ENCODE data around the gene EFEMP1. TPM values are rescaled to one million over a fixed set of nuclear protein-coding genes. Genes with fewer than 3 reads are reported as not detected.

The EFEMP1 gene
- total and polyA plus RNA-seq, 11 donors, result 11.3 to 201 (median 34.4) TPM

- Histone ChIP-seq H3K9me3 (no peaks in the 10 kb centered on the region), H3K4me1 (peaks cover 0 to 3% (median 0%) of the 10 kb centered on the region in 12 donors), H3K27me3 (peaks cover 0 to 4% (median 0%) of the 10 kb centered on the region in 9 donors), H3K4me3 (no peak overlapping the region), H3K36me3 (peaks cover 0 to 11% (median 0%) of the 10 kb centered on the region in 9 donors), H3K27ac (no peak overlapping the region)
- no peak for ATAC-seq
- intact Hi-C loops (cut with DNase I), result no loop called here
- TF ChIP-seq CTCF (IDR thresholded peaks at IDR 0.05) (no peak), POLR2A (IDR thresholded peaks at IDR 0.05) (no peak)
- DNase-seq, result no peak
- WGBS, 4 donors, result 83 to 88% (median 88%) methylated on average over 3 of the region's 3 CpGs
Observed at GRCh38 chr2:55912926-55913325, 10.7 kb downstream of the EFEMP1 start.

- Histone ChIP-seq H3K4me1 (peaks cover 0 to 3% (median 0%) of the 10 kb centered on the region in 12 donors), H3K36me3 (peaks cover 0 to 5% (median 0%) of the 10 kb centered on the region in 9 donors), H3K27me3 (peaks cover 0 to 4% (median 0%) of the 10 kb centered on the region in 9 donors), H3K27ac (no peak overlapping the region), H3K9me3 (peaks cover 0 to 3% (median 0%) of the 10 kb centered on the region in 12 donors), H3K4me3 (no peak overlapping the region)
- ATAC-seq, result no peak
- TF ChIP-seq POLR2A (IDR thresholded peaks at IDR 0.05) (no peak), CTCF (IDR thresholded peaks at IDR 0.05) (no peak)
- DNase-seq, result no peak
- intact Hi-C loops (cut with DNase I), result no loop called here
- WGBS, 4 donors, result 92 to 97% (median 93%) methylated on average over 2 of the region's 2 CpGs
Observed at GRCh38 chr2:55910077-55910476, 13.5 kb downstream of the EFEMP1 start.

- Histone ChIP-seq H3K27ac (no peak overlapping the region), H3K4me3 (no peak overlapping the region), H3K4me1 (peaks cover 0 to 3% (median 0%) of the 10 kb centered on the region in 12 donors), H3K9me3 (peaks cover 0 to 19% (median 3%) of the 10 kb centered on the region in 12 donors), H3K36me3 (peaks cover 0 to 5% (median 0%) of the 10 kb centered on the region in 9 donors), H3K27me3 (peaks cover 0 to 4% (median 0%) of the 10 kb centered on the region in 9 donors)
- intact Hi-C loops (cut with DNase I), result no loop called here
- DNase-seq (no peak), ATAC-seq (no peak)
- 35 to 51% (median 47%) methylated on average over 3 of the region's 3 CpGs for WGBS, 4 donors
- TF ChIP-seq POLR2A (IDR thresholded peaks at IDR 0.05) (no peak), CTCF (IDR thresholded peaks at IDR 0.05) (no peak)
Observed at GRCh38 chr2:55907686-55908085, 15.9 kb downstream of the EFEMP1 start.

GRCh38 chr2:55906993-55907392, 16.6 kb downstream of the EFEMP1 start:
- no peak for TF ChIP-seq CTCF (IDR thresholded peaks at IDR 0.05)
- no peak for TF ChIP-seq POLR2A (IDR thresholded peaks at IDR 0.05)
- Histone ChIP-seq H3K4me1 (peaks cover 0 to 3% (median 0%) of the 10 kb centered on the region in 12 donors), H3K4me3 (no peak overlapping the region), H3K27ac (no peak overlapping the region), H3K9me3 (peaks cover 0 to 19% (median 3%) of the 10 kb centered on the region in 12 donors), H3K36me3 (peaks cover 0 to 5% (median 0%) of the 10 kb centered on the region in 9 donors), H3K27me3 (peaks cover 0 to 4% (median 0%) of the 10 kb centered on the region in 9 donors)
- ATAC-seq (no peak), DNase-seq (no peak)
- intact Hi-C loops (cut with DNase I), result no loop called here
- WGBS, 4 donors, result 68 to 84% (median 75%) methylated on average over 1 of the region's 1 CpG

Data from heart left ventricle (tissue), 16 donors.